ENCODE measurements around the gene PCLAF. TPM values are rescaled to one million over a fixed set of nuclear protein-coding genes. Genes with fewer than 3 reads are reported as not detected.

The PCLAF gene
- total RNA-seq, 2 donors from 2014 or later: 4.8 to 5.5 TPM

- H3K9me3 ChIP-seq: no peaks in the 10 kb centered on the region
- no peaks in the 10 kb centered on the region for H3K36me3 ChIP-seq
- WGBS: 88% methylated on average over 3 of the region's 3 CpGs
- no peaks in the 10 kb centered on the region for H3K4me1 ChIP-seq (replicated peaks)
- H3K4me3 ChIP-seq: no peak overlapping the region
- no peaks in the 10 kb centered on the region for H3K27me3 ChIP-seq (replicated peaks; ENCODE audit: insufficient read depth)
- H3K27ac ChIP-seq: no peak overlapping the region
- TF ChIP-seq POLR2AphosphoS5 (IDR thresholded peaks at IDR 0.05): no peak
- TF ChIP-seq POLR2A (IDR thresholded peaks at IDR 0.05): no peak
- TF ChIP-seq CTCF (IDR thresholded peaks at IDR 0.05): no peak
- no peak for DNase-seq (ENCODE audit: low spot score)
- intact Hi-C loops (cut with DNase I): loop anchor here (5.0 kb wide), 1 partner anchor 257 kb away; no protein-coding TSS in a partner anchor
Measured at GRCh38 chr15:64425221-64425620, 44.0 kb upstream of the PCLAF start.

GRCh38 chr15:64423970-64424369 is 42.7 kb upstream of the PCLAF start:
- intact Hi-C loops (cut with DNase I): no loop called here
- H3K4me3 ChIP-seq: no peak overlapping the region
- DNase-seq (ENCODE audit: low spot score): no peak
- no peaks in the 10 kb centered on the region for H3K4me1 ChIP-seq (replicated peaks)
- TF ChIP-seq CTCF (IDR thresholded peaks at IDR 0.05) (no peak), POLR2A (IDR thresholded peaks at IDR 0.05) (no peak)
- H3K36me3 ChIP-seq: no peaks in the 10 kb centered on the region
- no peaks in the 10 kb centered on the region for H3K9me3 ChIP-seq
- no peak overlapping the region for H3K27ac ChIP-seq
- H3K27me3 ChIP-seq (replicated peaks; ENCODE audit: insufficient read depth): no peaks in the 10 kb centered on the region
- WGBS: 63% methylated on average over 6 of the region's 6 CpGs

GRCh38 chr15:64422697-64423096 is 41.5 kb upstream of the PCLAF start:
- Histone ChIP-seq H3K36me3 (no peaks in the 10 kb centered on the region), H3K27me3 (replicated peaks; ENCODE audit: insufficient read depth) (no peaks in the 10 kb centered on the region), H3K4me1 (replicated peaks) (no peaks in the 10 kb centered on the region), H3K27ac (no peak overlapping the region), H3K4me3 (no peak overlapping the region), H3K9me3 (no peaks in the 10 kb centered on the region)
- 95% methylated on average over 2 of the region's 2 CpGs for WGBS
- intact Hi-C loops (cut with DNase I): no loop called here
- no peak for DNase-seq (ENCODE audit: low spot score)
- TF ChIP-seq POLR2AphosphoS5 (IDR thresholded peaks at IDR 0.05) (no peak), CTCF (IDR thresholded peaks at IDR 0.05) (no peak), POLR2A (IDR thresholded peaks at IDR 0.05) (no peak)

GRCh38 chr15:64412216-64412615 is 31.0 kb upstream of the PCLAF start:
- intact Hi-C loops (cut with DNase I): no loop called here
- no peak for DNase-seq (ENCODE audit: low spot score)
- Histone ChIP-seq H3K36me3 (peaks cover 0 to 4% of the 10 kb centered on the region in 2 donors), H3K27me3 (replicated peaks; ENCODE audit: insufficient read depth) (no peaks in the 10 kb centered on the region), H3K27ac (no peak overlapping the region), H3K4me3 (no peak overlapping the region), H3K4me1 (replicated peaks) (no peaks in the 10 kb centered on the region), H3K9me3 (no peaks in the 10 kb centered on the region)
- TF ChIP-seq POLR2A (IDR thresholded peaks at IDR 0.05): no peak
- no peak for TF ChIP-seq POLR2AphosphoS5 (IDR thresholded peaks at IDR 0.05)
- no peak for TF ChIP-seq CTCF (IDR thresholded peaks at IDR 0.05)
- 63% methylated on average over 2 of the region's 2 CpGs for WGBS

- WGBS: 66% methylated on average over 2 of the region's 2 CpGs
- no peaks in the 10 kb centered on the region for H3K36me3 ChIP-seq
- intact Hi-C loops (cut with DNase I): no loop called here
- H3K27me3 ChIP-seq (replicated peaks; ENCODE audit: insufficient read depth): no peaks in the 10 kb centered on the region
- H3K9me3 ChIP-seq: no peaks in the 10 kb centered on the region
- H3K4me1 ChIP-seq (replicated peaks): no peaks in the 10 kb centered on the region
- TF ChIP-seq POLR2A (IDR thresholded peaks at IDR 0.05): no peak
- TF ChIP-seq CTCF (IDR thresholded peaks at IDR 0.05): no peak
- TF ChIP-seq POLR2AphosphoS5 (IDR thresholded peaks at IDR 0.05): peak; percentile 82
- DNase-seq (ENCODE audit: low spot score): peak; percentile 39
- no peak overlapping the region for H3K4me3 ChIP-seq
- H3K27ac ChIP-seq: peak overlapping the region in 1 of 2 donors; percentile 66
Measured at GRCh38 chr15:64400583-64400982, 19.3 kb upstream of the PCLAF start.

All from prostate gland (tissue), 2 donors.